Thymus (tissue), 11 donors: Measurements from ENCODE around the gene RPEL1. TPM values are rescaled to one million over a fixed set of nuclear protein-coding genes. Genes with fewer than 3 reads are reported as not detected.

Experiments
- DNase-seq, 9 donors: peaks; one replicate each; pipeline ENCODE4 v3.0.0-alpha.2; 2013; ENCODE audit warnings: low spot score in 9 of 9, low read depth in 6 of 9, missing footprints in 1 of 9
- H3K27ac ChIP-seq, 2 donors: one replicate each; pipeline ENCODE4 v1.5.1; 2013; ENCODE audit warnings: control low read depth in 1 of 2, low read depth in 1 of 2, low read length in 1 of 2, mild to moderate bottlenecking in 1 of 2, moderate library complexity in 1 of 2
- H3K27me3 ChIP-seq, 2 donors: one replicate each; pipeline ENCODE4 v1.5.1; 2013; ENCODE audit warnings: low read length in 1 of 2; ENCODE audit not compliant: control insufficient read depth in 2 of 2, insufficient read depth in 1 of 2
- H3K36me3 ChIP-seq, 2 donors: one replicate each; pipeline ENCODE4 v1.5.1; 2013; ENCODE audit warnings: low read length in 1 of 2, mild to moderate bottlenecking in 1 of 2, moderate library complexity in 1 of 2; ENCODE audit not compliant: control insufficient read depth in 2 of 2, insufficient read depth in 2 of 2
- H3K4me1 ChIP-seq, 2 donors: one replicate each; pipeline ENCODE4 v1.5.1; 2013; ENCODE audit warnings: low read length in 2 of 2; ENCODE audit not compliant: control insufficient read depth in 2 of 2, insufficient read depth in 2 of 2
- H3K4me3 ChIP-seq, 2 donors: one replicate each; pipeline ENCODE4 v1.5.1; 2013; ENCODE audit warnings: low read length in 2 of 2, control low read depth in 1 of 2, mild to moderate bottlenecking in 1 of 2
- H3K9me3 ChIP-seq, 2 donors: one replicate each; pipeline ENCODE4 v1.5.1; 2013; ENCODE audit warnings: low read length in 1 of 2, mild to moderate bottlenecking in 1 of 2; ENCODE audit not compliant: control insufficient read depth in 2 of 2, insufficient read depth in 1 of 2
- WGBS: extraction: QIAGEN DNeasy Blood & Tissue Kit; methylation state at CpG from one replicate; pipeline ENCODE4 v1.1.7; 2013; 5-methylcytosine and 5-hydroxymethylcytosine counted together
- polyA plus RNA-seq: library from polyadenylated mRNA; stranded (reverse); fragments of 200-250 nt; gene quantifications from one replicate; pipeline ENCODE4 v1.2.3, GENCODE V29; 2013
- total RNA-seq: library from RNA; stranded (reverse); fragments of 120-200 nt; gene quantifications from one replicate; pipeline ENCODE4 v1.2.4, GENCODE V29; 2013
- donor health status: healthy.

Gene RPEL1
- total and polyA plus RNA-seq, 2 donors: 0.02 to 0.05 TPM

DNA sequence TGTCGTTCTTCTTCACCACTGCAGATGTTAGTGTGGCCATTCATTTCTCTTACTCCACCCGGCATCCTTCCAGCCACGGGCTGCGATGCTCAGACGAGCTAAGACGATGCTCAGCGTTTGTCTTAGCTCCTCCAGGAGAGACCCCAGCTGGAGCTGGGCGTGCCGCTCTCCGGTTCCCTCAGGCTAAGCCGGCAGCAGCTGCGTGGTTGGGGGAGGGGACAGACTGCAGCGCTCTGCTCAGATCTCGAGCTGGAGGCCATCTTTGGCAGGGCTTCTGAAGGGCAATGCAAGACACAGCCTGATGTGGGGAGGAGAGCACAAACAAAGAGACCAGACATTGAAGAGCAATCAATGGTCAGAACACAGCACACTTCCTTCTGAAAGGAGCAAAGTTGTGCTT, 36.1 kb downstream of the RPEL1 start:
- Histone ChIP-seq H3K9me3 (no peaks in the 10 kb centered on the region), H3K27ac (no peak overlapping the region), H3K4me1 (peaks cover 16 to 17% of the 10 kb centered on the region in 2 donors), H3K27me3 (peaks cover 12 to 43% of the 10 kb centered on the region in 2 donors), H3K4me3 (no peak overlapping the region), H3K36me3 (no peaks in the 10 kb centered on the region)
- DNase-seq: peak in 6 of 9 donors; percentile 21 to 67 (median 38)
- 2% methylated on average over 14 of the region's 14 CpGs for WGBS

DNA sequence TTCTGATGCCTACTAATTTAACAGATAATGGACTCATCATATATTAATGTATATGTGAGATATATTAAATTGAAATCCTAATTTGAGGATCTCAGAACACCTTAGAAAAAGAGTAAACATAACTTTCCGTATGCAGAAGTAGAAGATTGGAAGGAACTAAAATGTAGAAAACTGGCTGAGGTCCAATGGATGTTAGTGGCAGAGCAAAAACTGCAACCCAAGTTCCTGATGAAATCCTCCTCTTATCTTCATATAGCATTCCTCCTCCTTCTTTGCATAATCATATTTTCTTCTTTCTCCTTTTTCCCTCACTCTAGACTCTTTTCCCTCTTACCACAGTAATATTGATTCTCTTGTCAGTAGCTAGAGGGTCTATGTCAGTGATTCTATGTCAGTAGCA, 37.3 kb downstream of the RPEL1 start:
- 54% methylated on average over 1 of the region's 1 CpG for WGBS
- Histone ChIP-seq H3K4me3 (no peak overlapping the region), H3K9me3 (no peaks in the 10 kb centered on the region), H3K4me1 (peaks cover 6 to 9% of the 10 kb centered on the region in 2 donors), H3K27ac (no peak overlapping the region), H3K27me3 (peaks cover 5 to 32% of the 10 kb centered on the region in 2 donors), H3K36me3 (no peaks in the 10 kb centered on the region)
- DNase-seq: no peak

DNA sequence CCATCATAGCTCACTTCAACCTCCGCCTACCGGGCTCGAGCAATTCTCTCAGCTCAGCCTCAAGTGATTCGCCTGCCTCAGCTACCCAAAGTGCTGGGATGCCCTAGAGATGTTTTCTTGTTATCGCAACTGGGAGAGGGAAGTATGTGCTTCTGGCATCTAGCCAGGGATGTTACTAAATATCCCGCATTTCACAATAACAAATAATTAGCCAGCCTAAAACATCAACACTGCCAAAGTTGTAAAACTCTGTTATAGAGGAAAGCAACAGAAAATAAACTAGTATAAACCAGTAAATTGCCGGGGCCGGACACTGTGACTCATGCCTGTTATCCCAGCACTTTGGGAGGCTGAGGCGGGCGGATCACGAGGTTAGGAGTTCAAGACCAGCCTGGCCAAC, 38.5 kb downstream of the RPEL1 start:
- Histone ChIP-seq H3K27ac (no peak overlapping the region), H3K4me3 (no peak overlapping the region), H3K4me1 (peaks cover 3 to 5% of the 10 kb centered on the region in 2 donors), H3K36me3 (no peaks in the 10 kb centered on the region), H3K27me3 (peaks cover 0 to 20% of the 10 kb centered on the region in 2 donors), H3K9me3 (no peaks in the 10 kb centered on the region)
- no peak for DNase-seq
- 92% methylated on average over 11 of the region's 11 CpGs for WGBS

DNA sequence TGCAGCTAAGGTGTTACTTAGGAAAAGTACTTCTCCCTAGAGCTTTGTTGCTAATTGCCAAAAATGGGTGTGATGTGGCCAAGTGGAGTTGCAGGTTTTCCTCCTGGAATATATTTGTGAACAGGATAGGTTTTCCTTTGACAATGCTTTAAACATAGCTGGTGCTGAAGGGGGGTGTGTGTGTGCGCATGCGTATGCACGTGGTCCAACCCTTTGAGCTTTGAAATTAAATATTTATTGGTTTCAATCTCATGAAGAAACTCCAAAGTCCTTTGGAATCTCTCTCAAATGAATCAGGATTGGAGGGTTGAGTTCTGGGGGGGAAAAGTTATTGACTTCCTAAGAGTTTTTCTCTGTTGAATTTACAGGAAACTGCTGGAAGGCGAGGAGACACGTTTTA, 42.3 kb downstream of the RPEL1 start:
- H3K4me1 ChIP-seq: no peaks in the 10 kb centered on the region
- no peak overlapping the region for H3K4me3 ChIP-seq
- H3K36me3 ChIP-seq: no peaks in the 10 kb centered on the region
- H3K27ac ChIP-seq: no peak overlapping the region
- WGBS: 89% methylated on average over 5 of the region's 5 CpGs
- no peak for DNase-seq
- no peaks in the 10 kb centered on the region for H3K9me3 ChIP-seq
- H3K27me3 ChIP-seq: peaks cover 0 to 2% of the 10 kb centered on the region in 2 donors

DNA sequence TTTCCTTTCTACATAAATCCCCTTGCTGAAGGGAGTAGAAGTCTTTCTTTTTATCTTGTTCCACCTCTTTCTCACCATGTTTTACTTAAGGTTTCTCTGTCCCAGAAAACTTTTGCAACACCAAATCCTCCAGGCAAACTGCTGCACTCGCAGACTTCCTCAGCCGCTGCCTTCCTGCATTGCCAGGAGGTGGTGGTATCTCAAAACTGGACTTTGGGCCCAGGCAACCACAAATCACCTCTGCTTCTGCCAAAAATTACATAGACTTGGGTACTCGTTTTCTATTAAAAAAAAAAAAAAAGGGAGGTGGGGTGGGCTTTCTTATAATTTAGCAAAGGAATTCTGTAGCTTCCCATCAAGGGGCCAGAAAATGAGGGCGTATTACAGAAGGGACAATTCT, 45.9 kb downstream of the RPEL1 start:
- no peaks in the 10 kb centered on the region for H3K9me3 ChIP-seq
- H3K36me3 ChIP-seq: no peaks in the 10 kb centered on the region
- no peak for DNase-seq
- H3K4me1 ChIP-seq: no peaks in the 10 kb centered on the region
- H3K4me3 ChIP-seq: no peak overlapping the region
- H3K27ac ChIP-seq: no peak overlapping the region
- 89% methylated on average over 4 of the region's 4 CpGs for WGBS
- peaks cover 0 to 2% of the 10 kb centered on the region in 2 donors for H3K27me3 ChIP-seq

DNA sequence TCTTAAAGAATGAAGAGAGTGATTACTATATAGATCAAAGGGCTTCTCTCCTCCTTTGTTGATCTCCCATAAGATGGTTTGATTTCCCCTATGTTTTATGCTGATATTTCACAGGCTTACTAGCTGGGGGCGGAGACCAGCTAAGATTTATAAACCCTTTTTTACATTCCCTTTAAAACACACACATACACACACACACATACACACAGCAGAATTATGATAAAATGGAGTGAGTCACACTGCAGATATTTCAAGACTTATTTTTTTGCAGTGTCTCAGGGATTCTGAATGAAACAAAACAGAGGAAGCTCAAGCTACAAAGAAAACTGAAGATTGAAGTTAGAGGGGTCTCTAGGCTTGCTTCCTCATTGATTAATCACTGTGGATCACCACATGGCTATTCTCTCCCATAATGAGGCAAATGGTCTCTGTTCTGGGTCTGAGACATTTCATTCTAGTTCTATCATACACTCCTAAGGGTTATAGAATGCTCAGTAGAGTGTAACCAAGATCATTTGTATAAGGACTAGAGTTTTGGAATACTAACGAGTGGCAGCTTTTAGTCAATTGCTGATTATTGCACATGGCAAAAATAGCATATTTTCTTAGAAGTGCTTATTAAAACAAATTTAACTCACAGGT, 49.8 kb downstream of the RPEL1 start:
- Histone ChIP-seq H3K4me3 (no peak overlapping the region), H3K36me3 (no peaks in the 10 kb centered on the region), H3K27me3 (no peaks in the 10 kb centered on the region), H3K4me1 (no peaks in the 10 kb centered on the region), H3K27ac (no peak overlapping the region), H3K9me3 (no peaks in the 10 kb centered on the region)
- no peak for DNase-seq
- 98% methylated on average over 2 of the region's 2 CpGs for WGBS

Other genes starting within 250 kb of the RPEL1 start
- 68.5 TPM for gene NT5C2, start 52.6 kb upstream of the RPEL1 start, total RNA-seq
- gene NT5C2, start 52.6 kb upstream of the RPEL1 start, polyA plus RNA-seq: 85.2 TPM
- 0.94 TPM for gene INA, start 31.3 kb downstream of the RPEL1 start, total RNA-seq
- gene INA, start 31.3 kb downstream of the RPEL1 start, polyA plus RNA-seq: 0.98 TPM
- gene PCGF6, start 105.3 kb downstream of the RPEL1 start, total RNA-seq: 9.1 TPM
- gene PCGF6, start 105.3 kb downstream of the RPEL1 start, polyA plus RNA-seq: 12.6 TPM
- gene TAF5, start 122.1 kb downstream of the RPEL1 start, total RNA-seq: 9.4 TPM
- gene TAF5, start 122.1 kb downstream of the RPEL1 start, polyA plus RNA-seq: 5.1 TPM
- gene ATP5MK, start 150.6 kb downstream of the RPEL1 start, total RNA-seq: 464 TPM
- 772 TPM for gene ATP5MK, start 150.6 kb downstream of the RPEL1 start, polyA plus RNA-seq
- gene PDCD11, start 150.7 kb downstream of the RPEL1 start, total RNA-seq: 28.0 TPM
- gene PDCD11, start 150.7 kb downstream of the RPEL1 start, polyA plus RNA-seq: 20.4 TPM
- gene CALHM2, start 206.5 kb downstream of the RPEL1 start, total RNA-seq: 3.6 TPM
- 13.8 TPM for gene CALHM2, start 206.5 kb downstream of the RPEL1 start, polyA plus RNA-seq
- gene CALHM1, start 213.0 kb downstream of the RPEL1 start, total RNA-seq: 0.09 TPM
- gene CALHM1, start 213.0 kb downstream of the RPEL1 start, polyA plus RNA-seq: 0.05 TPM
- 0.09 TPM for gene CALHM3, start 233.4 kb downstream of the RPEL1 start, total RNA-seq
- 0.32 TPM for gene CALHM3, start 233.4 kb downstream of the RPEL1 start, polyA plus RNA-seq
- gene NEURL1, start 247.8 kb downstream of the RPEL1 start, total RNA-seq: 1.6 TPM
- 3.0 TPM for gene NEURL1, start 247.8 kb downstream of the RPEL1 start, polyA plus RNA-seq